B cell (primary cell): ENCODE data around the gene CCDC88C. TPM values are rescaled to one million over a fixed set of nuclear protein-coding genes. Genes with fewer than 3 reads are reported as not detected.

Experiments
- ATAC-seq: fragments of 200-7000 bp; cut with Tn5 transposase; one replicate; pipeline ENCODE4 v1.10.0; 2021; ENCODE audit warnings: low read depth, mild to moderate bottlenecking, moderate number of reproducible peaks, moderate library complexity
- CTCF ChIA-PET: fragments of 350-600 bp; sonication (Branson Sonifier 250); formaldehyde crosslinking; loops from one replicate; lab custom pipeline; 2021; ENCODE audit warnings: antibody characterized with exemption, inconsistent platforms; lab: Charles Lee
- POLR2A ChIA-PET: fragments of 350-600 bp; sonication (Branson Sonifier 250); formaldehyde crosslinking; loops from one replicate; lab custom pipeline; 2021; ENCODE audit warnings: antibody characterized with exemption; lab: Charles Lee
- DNase-seq: peaks from one replicate; pipeline ENCODE4 v3.0.0; 2013
- H2AFZ ChIP-seq: 2 replicates; pipeline ENCODE4 v1.6.1; 2012; ENCODE audit warnings: mild to moderate bottlenecking, low read depth, low read length; ENCODE audit not compliant: insufficient read depth, poor library complexity, severe bottlenecking
- H3K27ac ChIP-seq, 2 donors: 1 replicate in 1 of 2; 2 replicates in 1 of 2; pipeline ENCODE4 v1.5.1; 2012 to 2013; ENCODE audit warnings: low read length in 2 of 2, mild to moderate bottlenecking in 2 of 2, moderate library complexity in 1 of 2
- H3K27me3 ChIP-seq, 4 experiments: fragments of 200-600 bp in 1 of 4; sonication (generic) in 1 of 4; replicated peaks in 1 of 4; 1 replicate in 2 of 4; 2 replicates in 2 of 4; pipeline versions ENCODE4 v1.6.1 to v1.7.0; 2013 to 2016; ENCODE audit warnings: low read length in 3 of 4, mild to moderate bottlenecking in 2 of 4, mixed read lengths in 1 of 4, moderate library complexity in 1 of 4; ENCODE audit not compliant: insufficient read depth in 4 of 4, control insufficient read depth in 3 of 4; ENCODE audit errors: control extremely low read depth in 1 of 4
- H3K36me3 ChIP-seq, 2 experiments: replicated peaks in 1 of 2; 1 replicate in 1 of 2; 2 replicates in 1 of 2; pipeline versions ENCODE4 v1.6.1 to v1.7.1; 2013; ENCODE audit warnings: low read length in 1 of 2; ENCODE audit not compliant: insufficient read depth in 2 of 2, control insufficient read depth in 1 of 2; ENCODE audit errors: control extremely low read depth in 1 of 2, extremely low read depth in 1 of 2
- H3K4me1 ChIP-seq, 2 donors: fragments of 200-600 bp in 1 of 2; sonication (generic) in 1 of 2; 1 replicate in 1 of 2; 2 replicates in 1 of 2; pipeline versions ENCODE4 v1.5.1 to v1.6.1; 2013 to 2017; ENCODE audit warnings: low read length in 2 of 2; ENCODE audit not compliant: control insufficient read depth in 2 of 2, insufficient read depth in 2 of 2
- H3K4me2 ChIP-seq: replicated peaks from 2 replicates; pipeline ENCODE3; 2012; ENCODE audit warnings: mild to moderate bottlenecking, low read depth, low read length; ENCODE audit not compliant: poor library complexity, severe bottlenecking
- H3K4me3 ChIP-seq, 5 experiments: fragments of 200-600 bp in 1 of 5; sonication (generic) in 1 of 5; 1 replicate in 3 of 5; 2 replicates in 2 of 5; pipeline versions ENCODE4 v1.5.1 to v1.7.0; 2011 to 2016; ENCODE audit warnings: low read length in 4 of 5, mild to moderate bottlenecking in 4 of 5, low read depth in 2 of 5, control low read depth in 1 of 5, moderate library complexity in 1 of 5; ENCODE audit not compliant: insufficient read depth in 1 of 5; ENCODE audit errors: control extremely low read depth in 1 of 5, extremely low read depth in 1 of 5
- H3K79me2 ChIP-seq: fragments of 200-600 bp; sonication (generic); one replicate; pipeline ENCODE4 v1.6.0; 2016; ENCODE audit warnings: low read length; ENCODE audit not compliant: control insufficient read depth, insufficient read depth
- H3K9ac ChIP-seq: fragments of 200-600 bp; sonication (generic); 2 replicates; pipeline ENCODE4 v1.6.1; 2017; ENCODE audit warnings: mild to moderate bottlenecking, low read length, moderate library complexity
- H3K9me3 ChIP-seq, 3 donors: one replicate each; pipeline versions ENCODE4 v1.6.1 to v1.7.1; 2013; ENCODE audit warnings: low read length in 2 of 3; ENCODE audit not compliant: control insufficient read depth in 2 of 3, insufficient read depth in 1 of 3; ENCODE audit errors: control extremely low read depth in 1 of 3
- H4K20me1 ChIP-seq: 2 replicates; pipeline ENCODE4 v1.6.0; 2012; ENCODE audit warnings: mild to moderate bottlenecking, low read length; ENCODE audit not compliant: insufficient read depth, control insufficient read depth, poor library complexity, severe bottlenecking
- H3K27ac Mint-ChIP-seq: one replicate; pipeline ENCODE4 v1.8.0; 2021; ENCODE audit warnings: mixed read lengths
- H3K27me3 Mint-ChIP-seq: one replicate; pipeline ENCODE4 v1.8.0; 2021; ENCODE audit warnings: mixed read lengths
- H3K4me1 Mint-ChIP-seq: one replicate; pipeline ENCODE4 v1.8.0; 2021; ENCODE audit warnings: mixed read lengths
- H3K4me3 Mint-ChIP-seq: one replicate; pipeline ENCODE4 v1.8.0; 2021; ENCODE audit warnings: mixed read lengths
- H3K9me3 Mint-ChIP-seq: one replicate; pipeline ENCODE4 v1.8.0; 2022; ENCODE audit warnings: mixed read lengths; ENCODE audit not compliant: insufficient read depth
- CTCF ChIP-seq: fragments of 200-600 bp; IDR thresholded peaks from one replicate; pipeline ENCODE4 v1.8.0; 2022; ENCODE audit warnings: antibody characterized with exemption, mild to moderate bottlenecking
- EZH2 ChIP-seq: IDR thresholded peaks from 2 replicates; pipeline ENCODE4 v1.6.1; 2012; ENCODE audit warnings: borderline replicate concordance, low read depth, mild to moderate bottlenecking, moderate library complexity, low read length; ENCODE audit not compliant: insufficient read depth, poor library complexity, severe bottlenecking
- WGBS: methylation state at CpG from one replicate; pipeline ENCODE4 v1.1.5; 2013; ENCODE audit warnings: missing lambda C conversion rate; ENCODE audit not compliant: insufficient coverage; 5-methylcytosine and 5-hydroxymethylcytosine counted together
- intact Hi-C: fragments of 100-400 bp; cut with micrococcal nuclease; formaldehyde crosslinking; loops from one replicate; pipeline ENCODE4 v1.10.0; 2022
- polyA plus RNA-seq: library from polyadenylated mRNA; depleted of rRNA; stranded (reverse); fragments of >200 nt; gene quantifications from 2 replicates; pipeline ENCODE4 v1.2.3, GENCODE V29; 2012
- total RNA-seq, 2 donors: library from RNA; stranded (reverse); fragments of 120-200 nt in 1 of 2; gene quantifications; 1 replicate in 1 of 2; 2 replicates in 1 of 2; pipeline versions ENCODE4 v1.2.3 to v1.2.4, GENCODE V29; 2013 to 2022

Gene CCDC88C
- total and polyA plus RNA-seq, 2 donors (not counting 1 experiment from before 2014, with no cell fraction given) = 98.7 to 181 TPM

GRCh38 chr14:91342206-91342760 lies 75.3 kb downstream of the CCDC88C start:
- H3K27me3 ChIP-seq = no peaks in the 10 kb centered on the region
- intact Hi-C loops = no loop called here
- Mint-ChIP-seq H3K9me3 (no peaks in the 10 kb centered on the region), H3K27me3 (no peaks in the 10 kb centered on the region), H3K4me3 (no peak overlapping the region), H3K4me1 (peaks cover 36% of the 10 kb centered on the region), H3K27ac (no peak overlapping the region)
- H3K4me1 ChIP-seq = peaks cover 28 to 33% of the 10 kb centered on the region in 2 donors
- peaks cover 97% of the 10 kb centered on the region for H3K79me2 ChIP-seq
- DNase-seq = no peak
- H3K4me2 ChIP-seq = no peak overlapping the region
- ChIA-PET CTCF (interaction anchor here (1.2 kb wide), 2 partner anchors 74 to 77 kb away, joined by 3 read pairs; no protein-coding TSS in a partner anchor), POLR2A (interaction anchor here (0.6 kb wide), 1 partner anchor 10 kb away, joined by 3 read pairs; no protein-coding TSS in a partner anchor)
- peaks cover 0 to 61% of the 10 kb centered on the region in 2 experiments for H3K36me3 ChIP-seq
- no peak overlapping the region for H2AFZ ChIP-seq
- no peaks in the 10 kb centered on the region for H3K9me3 ChIP-seq
- ATAC-seq = no peak
- H4K20me1 ChIP-seq = peaks cover 95% of the 10 kb centered on the region
- TF ChIP-seq CTCF (no peak), EZH2 (no peak)
- H3K9ac ChIP-seq = no peak overlapping the region
- H3K4me3 ChIP-seq = no peak overlapping the region
- no peak overlapping the region for H3K27ac ChIP-seq
- 92% methylated on average over 9 of the region's 12 CpGs for WGBS

GRCh38 chr14:91341751-91342154 lies 75.9 kb downstream of the CCDC88C start:
- intact Hi-C loops = no loop called here
- Histone ChIP-seq H3K27ac (no peak overlapping the region), H3K4me3 (no peak overlapping the region), H3K4me1 (peaks cover 22 to 28% of the 10 kb centered on the region in 2 donors), H3K9me3 (no peaks in the 10 kb centered on the region), H3K9ac (no peak overlapping the region), H3K79me2 (peaks cover 97% of the 10 kb centered on the region), H2AFZ (no peak overlapping the region), H4K20me1 (peaks cover 95% of the 10 kb centered on the region), H3K27me3 (no peaks in the 10 kb centered on the region), H3K4me2 (no peak overlapping the region), H3K36me3 (peaks cover 0 to 66% of the 10 kb centered on the region in 2 experiments)
- peaks cover 31% of the 10 kb centered on the region for H3K4me1 Mint-ChIP-seq
- DNase-seq (no peak), ATAC-seq (no peak)
- H3K9me3 Mint-ChIP-seq = no peaks in the 10 kb centered on the region
- no peak overlapping the region for H3K4me3 Mint-ChIP-seq
- WGBS = 99% methylated on average over 7 of the region's 7 CpGs
- CTCF ChIA-PET = interaction anchor here (1.2 kb wide), 2 partner anchors 74 to 78 kb away, joined by 3 read pairs; no protein-coding TSS in a partner anchor
- no peak overlapping the region for H3K27ac Mint-ChIP-seq
- POLR2A ChIA-PET = no interaction called here
- TF ChIP-seq EZH2 = no peak
- no peak for TF ChIP-seq CTCF
- H3K27me3 Mint-ChIP-seq = no peaks in the 10 kb centered on the region
